Calu3 (cell line): ENCODE measurements around the gene SLCO2A1. TPM values are rescaled to one million over a fixed set of nuclear protein-coding genes. Genes with fewer than 3 reads are reported as not detected.
A peak's percentile ranks its signal among the peaks of the same experiment; 100 is the strongest.

ENCODE experiments used
- BruUV-seq: library from RNA; stranded (reverse); fragments of 400-500 nt; replicated peaks from 2 replicates; lab custom pipeline; 2021; lab: Mats Ljungman, UMichigan
- CTCF ChIA-PET: fragments of 300-600 bp; sonication (Branson Sonifier 250); formaldehyde crosslinking; loops from one replicate; lab custom pipeline; 2022; ENCODE audit warnings: antibody characterized with exemption; lab: Charles Lee
- DNase-seq: peaks from one replicate; pipeline ENCODE4 v3.0.0; 2022
- H3K27ac Mint-ChIP-seq: one replicate; pipeline ENCODE4 v1.8.0; 2022; ENCODE audit warnings: mixed read lengths; ENCODE audit not compliant: unreplicated experiment
- H3K27me3 Mint-ChIP-seq: one replicate; pipeline ENCODE4 v1.8.0; 2022; ENCODE audit warnings: mixed read lengths; ENCODE audit not compliant: unreplicated experiment
- H3K36me3 Mint-ChIP-seq: one replicate; pipeline ENCODE4 v1.8.0; 2022; ENCODE audit warnings: mild to moderate bottlenecking, moderate library complexity, mixed read lengths; ENCODE audit not compliant: insufficient read depth, unreplicated experiment
- H3K4me1 Mint-ChIP-seq: one replicate; pipeline ENCODE4 v1.8.0; 2022; ENCODE audit warnings: mild to moderate bottlenecking, low read depth, mixed read lengths; ENCODE audit not compliant: unreplicated experiment
- H3K4me3 Mint-ChIP-seq: one replicate; pipeline ENCODE4 v1.8.0; 2022; ENCODE audit warnings: mild to moderate bottlenecking, low read depth, moderate library complexity, mixed read lengths; ENCODE audit not compliant: unreplicated experiment
- H3K9me3 Mint-ChIP-seq: one replicate; pipeline ENCODE4 v1.8.0; 2022; ENCODE audit warnings: low read depth, mixed read lengths; ENCODE audit not compliant: unreplicated experiment
- intact Hi-C: fragments of 100-400 bp; cut with micrococcal nuclease; formaldehyde crosslinking; loops from one replicate; pipeline ENCODE4 v1.10.0; 2022; ENCODE audit not compliant: unreplicated experiment
- total RNA-seq: library from RNA; stranded (reverse); gene quantifications from 2 replicates; pipeline ENCODE4 v1.2.3, GENCODE V29; 2022
- TF ChIP-seq, protein P1 (sequence below): fragments of 200-600 bp; IDR thresholded peaks from one replicate; pipeline ENCODE4 v1.8.0; 2022; ENCODE audit warnings: antibody characterized with exemption; ENCODE audit not compliant: unreplicated experiment

Gene SLCO2A1
- total RNA-seq, 1 experiment from 2014 or later = not detected

DNA sequence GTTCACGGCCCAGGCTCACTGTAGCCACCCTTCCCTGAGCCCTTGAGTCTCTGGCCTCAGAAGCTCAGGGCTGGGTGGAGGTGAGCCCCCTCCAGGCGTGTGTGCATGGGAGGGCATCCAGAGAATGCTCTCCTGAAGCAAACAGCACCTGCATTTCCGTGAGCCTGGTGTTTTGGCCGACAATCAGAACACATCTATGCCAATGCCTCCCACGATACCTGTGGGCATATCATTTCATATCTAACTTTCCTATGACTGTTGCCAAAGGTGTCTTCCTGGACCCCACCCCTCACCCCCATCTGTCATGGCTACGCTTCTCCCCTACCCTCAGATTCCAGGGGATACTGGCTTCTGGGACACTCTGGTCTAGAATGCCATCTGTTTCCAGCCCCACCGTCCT, 80.7 kb downstream of the SLCO2A1 start:
- TF ChIP-seq, protein P1, sequence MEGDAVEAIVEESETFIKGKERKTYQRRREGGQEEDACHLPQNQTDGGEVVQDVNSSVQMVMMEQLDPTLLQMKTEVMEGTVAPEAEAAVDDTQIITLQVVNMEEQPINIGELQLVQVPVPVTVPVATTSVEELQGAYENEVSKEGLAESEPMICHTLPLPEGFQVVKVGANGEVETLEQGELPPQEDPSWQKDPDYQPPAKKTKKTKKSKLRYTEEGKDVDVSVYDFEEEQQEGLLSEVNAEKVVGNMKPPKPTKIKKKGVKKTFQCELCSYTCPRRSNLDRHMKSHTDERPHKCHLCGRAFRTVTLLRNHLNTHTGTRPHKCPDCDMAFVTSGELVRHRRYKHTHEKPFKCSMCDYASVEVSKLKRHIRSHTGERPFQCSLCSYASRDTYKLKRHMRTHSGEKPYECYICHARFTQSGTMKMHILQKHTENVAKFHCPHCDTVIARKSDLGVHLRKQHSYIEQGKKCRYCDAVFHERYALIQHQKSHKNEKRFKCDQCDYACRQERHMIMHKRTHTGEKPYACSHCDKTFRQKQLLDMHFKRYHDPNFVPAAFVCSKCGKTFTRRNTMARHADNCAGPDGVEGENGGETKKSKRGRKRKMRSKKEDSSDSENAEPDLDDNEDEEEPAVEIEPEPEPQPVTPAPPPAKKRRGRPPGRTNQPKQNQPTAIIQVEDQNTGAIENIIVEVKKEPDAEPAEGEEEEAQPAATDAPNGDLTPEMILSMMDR = no peak
- no TSS peak for BruUV-seq
- no peak for DNase-seq
- intact Hi-C loops = no loop called here
- Mint-ChIP-seq H3K4me1 (peaks cover 23% of the 10 kb centered on the region), H3K4me3 (no peak overlapping the region), H3K9me3 (no peaks in the 10 kb centered on the region), H3K36me3 (no peaks in the 10 kb centered on the region), H3K27ac (no peak overlapping the region), H3K27me3 (peaks cover 83% of the 10 kb centered on the region)
- CTCF ChIA-PET = interaction anchor here (1.4 kb wide), 1 partner anchor 10 kb away, joined by 3 read pairs; no protein-coding TSS in a partner anchor

DNA sequence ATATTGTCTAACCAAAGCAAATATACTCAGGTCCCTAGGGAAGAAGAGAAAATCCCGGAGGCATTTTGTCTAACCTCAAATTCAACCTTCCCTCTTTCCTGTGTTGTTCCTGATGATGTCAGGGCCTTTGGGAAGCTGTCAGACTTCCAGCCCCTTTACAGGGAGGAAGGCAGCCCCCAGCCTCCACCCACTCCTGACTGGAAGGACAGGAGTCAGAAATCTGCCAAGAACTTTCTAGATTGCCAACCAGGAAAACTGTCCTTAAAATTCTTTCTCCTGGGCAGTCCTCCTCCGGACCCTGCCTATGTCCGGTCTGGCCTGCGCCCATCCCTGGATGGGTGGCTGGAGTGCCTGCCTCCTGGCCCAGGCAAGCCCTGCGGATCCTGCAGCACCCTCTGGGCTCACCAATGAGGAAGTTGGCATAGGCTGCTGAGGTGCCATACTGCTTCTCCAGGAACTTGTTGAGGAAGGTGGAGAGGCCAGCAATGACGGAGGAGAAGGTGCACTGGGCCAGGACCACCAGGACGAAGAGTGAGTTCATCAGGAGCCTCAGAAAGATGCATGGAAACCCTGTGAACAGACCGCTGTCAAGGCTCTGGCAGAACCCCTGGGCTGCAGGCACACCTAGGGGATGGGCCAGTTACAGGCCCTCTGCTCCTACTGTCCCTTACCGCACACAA, 81.5 kb downstream of the SLCO2A1 start:
- TF ChIP-seq, protein P1 = no peak
- intact Hi-C loops = no loop called here
- Mint-ChIP-seq H3K27me3 (peaks cover 76% of the 10 kb centered on the region), H3K9me3 (no peaks in the 10 kb centered on the region), H3K27ac (no peak overlapping the region), H3K4me1 (peaks cover 30% of the 10 kb centered on the region), H3K4me3 (no peak overlapping the region), H3K36me3 (no peaks in the 10 kb centered on the region)
- DNase-seq = no peak
- no TSS peak for BruUV-seq
- CTCF ChIA-PET = no interaction called here

DNA sequence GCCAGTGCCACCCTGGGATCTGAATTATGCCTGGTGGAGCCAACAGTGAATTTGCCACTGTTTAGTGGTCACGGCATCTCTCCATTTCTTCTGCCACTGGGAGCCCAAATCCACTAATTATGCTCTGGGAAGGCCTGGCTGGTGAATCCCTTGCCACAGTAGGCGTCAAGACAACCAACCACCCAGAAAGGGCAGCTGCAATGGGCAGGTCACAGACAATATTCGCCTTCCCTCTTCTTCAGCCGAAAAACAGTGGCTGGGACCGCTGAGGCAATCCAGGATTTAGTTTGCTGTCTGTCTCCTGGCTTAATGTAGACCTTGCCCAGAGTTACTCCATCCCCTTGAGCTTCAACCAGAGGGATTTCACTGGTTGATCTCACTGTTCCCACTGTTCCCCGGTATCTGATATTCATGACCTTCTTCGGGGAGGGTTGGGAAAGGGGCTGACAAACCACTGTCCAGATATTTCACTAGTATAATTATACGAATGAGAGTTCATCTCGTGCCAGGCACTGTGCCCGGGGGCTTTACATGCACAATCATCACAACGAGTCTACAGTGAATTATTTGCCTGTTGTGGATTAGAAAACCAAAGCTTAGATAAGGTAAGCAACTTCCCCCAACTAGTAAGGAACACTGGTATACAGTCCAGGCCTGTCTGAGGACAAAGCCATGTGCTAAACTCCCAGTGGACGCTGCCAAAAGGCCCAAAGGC, 84.2 kb downstream of the SLCO2A1 start:
- Mint-ChIP-seq H3K4me3 (no peak overlapping the region), H3K36me3 (no peaks in the 10 kb centered on the region), H3K4me1 (peaks cover 51% of the 10 kb centered on the region), H3K9me3 (no peaks in the 10 kb centered on the region), H3K27ac (no peak overlapping the region), H3K27me3 (peaks cover 76% of the 10 kb centered on the region)
- intact Hi-C loops = no loop called here
- TF ChIP-seq, protein P1 = no peak
- CTCF ChIA-PET = interaction anchor here (2.1 kb wide), 1 partner anchor 15 kb away, joined by 6 read pairs; no protein-coding TSS in a partner anchor
- no TSS peak for BruUV-seq
- DNase-seq = no peak

DNA sequence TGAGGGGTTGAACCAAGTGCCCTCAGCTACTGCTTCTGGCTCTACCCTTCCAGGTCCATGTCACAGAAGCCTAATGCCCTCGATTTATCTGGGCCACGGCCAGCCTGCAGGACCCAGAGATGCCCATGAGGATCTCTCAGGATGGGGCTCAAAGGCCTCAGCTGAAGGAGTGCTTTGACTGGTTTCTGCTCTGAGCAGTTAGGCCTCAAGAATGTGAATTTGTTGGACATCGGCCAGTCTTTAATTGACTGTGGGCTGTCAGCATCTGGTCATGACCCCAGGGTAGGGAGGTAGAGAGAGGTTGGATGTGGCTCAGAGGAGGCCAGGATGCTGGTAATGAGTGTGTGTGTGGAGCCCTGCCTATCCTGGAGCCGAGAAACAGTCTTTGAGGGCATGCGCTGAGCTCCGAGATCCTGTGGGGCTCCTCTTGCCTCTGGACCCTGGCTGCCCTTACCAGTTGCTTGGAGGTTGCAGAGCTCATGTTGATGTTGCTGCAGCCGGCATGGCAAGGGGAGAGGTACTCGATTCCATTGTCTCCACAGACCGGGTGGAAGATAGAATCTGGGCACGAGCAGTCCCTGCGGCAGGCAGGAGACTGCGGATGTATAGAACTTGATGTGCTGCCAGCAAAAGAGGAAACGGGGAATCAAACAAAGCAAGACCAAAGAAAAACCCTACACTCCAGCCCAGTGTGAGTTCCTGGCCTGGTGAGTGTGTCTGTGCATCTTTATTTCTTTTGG, 84.9 kb downstream of the SLCO2A1 start:
- H3K9me3 Mint-ChIP-seq = no peaks in the 10 kb centered on the region
- peak; percentile 88 for DNase-seq
- BruUV-seq = no TSS peak
- intact Hi-C loops = loop anchor here (5.0 kb wide), 2 partner anchors 42 to 532 kb away; no protein-coding TSS in a partner anchor
- no peaks in the 10 kb centered on the region for H3K36me3 Mint-ChIP-seq
- H3K4me3 Mint-ChIP-seq = no peak overlapping the region
- H3K27me3 Mint-ChIP-seq = peaks cover 76% of the 10 kb centered on the region
- CTCF ChIA-PET = interaction anchor here (0.5 to 2.1 kb wide), 3 partner anchors 14 to 259 kb away, joined by 3 to 6 read pairs (median 4); no protein-coding TSS in a partner anchor
- H3K27ac Mint-ChIP-seq = no peak overlapping the region
- H3K4me1 Mint-ChIP-seq = peaks cover 51% of the 10 kb centered on the region
- TF ChIP-seq, protein P1 = no peak
